ENCODE results near the gene NRIP1. TPM values are rescaled to one million over a fixed set of nuclear protein-coding genes. Genes with fewer than 3 reads are reported as not detected.

Gene NRIP1
- total and polyA plus RNA-seq, 4 experiments from 2014 or later, result 17.4 to 24.5 (median 22.1) TPM

DNA sequence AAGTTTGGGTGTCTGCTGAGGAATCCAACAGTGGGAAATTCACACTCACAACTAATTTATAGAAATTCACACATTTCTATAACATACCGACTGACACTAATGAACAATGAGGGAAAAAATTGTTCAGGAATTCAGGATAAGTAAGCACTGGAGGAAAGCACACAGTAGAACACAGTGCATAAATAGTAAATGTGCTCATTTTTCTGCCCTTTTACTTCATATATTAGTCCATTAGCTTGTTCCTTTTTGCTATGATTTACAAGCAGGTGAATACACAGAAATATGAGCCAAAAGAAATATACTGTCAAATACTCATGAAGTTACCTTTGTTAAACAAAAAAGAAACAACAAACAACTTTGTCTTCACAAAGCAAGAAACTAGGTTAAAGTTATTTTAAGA, 11.3 kb downstream of the NRIP1 start:
- intact Hi-C loops (cut with micrococcal nuclease), result no loop called here
- CTCF ChIA-PET (ENCODE audit: partially characterized antibody), result no interaction called here
- Mint-ChIP-seq H3K27ac (no peak overlapping the region), H3K36me3 (no peaks in the 10 kb centered on the region), H3K27me3 (no peaks in the 10 kb centered on the region), H3K4me1 (peaks cover 20 to 72% (median 51%) of the 10 kb centered on the region in 4 donors), H3K4me3 (peak overlapping the region in 1 of 8 donors; percentile 9), H3K9me3 (no peaks in the 10 kb centered on the region)
- H3K9me3 ChIP-seq (ENCODE audit: control insufficient read depth in 1 of 2, low read length in 2 of 2), result no peaks in the 10 kb centered on the region
- no peaks in the 10 kb centered on the region for H3K36me3 ChIP-seq (ENCODE audit: insufficient read depth, low read length)
- H3K27me3 ChIP-seq (ENCODE audit: insufficient read depth, low read length), result no peaks in the 10 kb centered on the region
- no peak overlapping the region for H3K27ac ChIP-seq (ENCODE audit: low read depth, low read length)
- POLR2A ChIA-PET (ENCODE audit: partially characterized antibody), result no interaction called here
- DNase-seq, result no peak
- no peak overlapping the region for H3K4me3 ChIP-seq (ENCODE audit: low read length in 2 of 2)
- peaks cover 46% of the 10 kb centered on the region for H3K4me1 ChIP-seq (ENCODE audit: insufficient read depth, low read length)

DNA sequence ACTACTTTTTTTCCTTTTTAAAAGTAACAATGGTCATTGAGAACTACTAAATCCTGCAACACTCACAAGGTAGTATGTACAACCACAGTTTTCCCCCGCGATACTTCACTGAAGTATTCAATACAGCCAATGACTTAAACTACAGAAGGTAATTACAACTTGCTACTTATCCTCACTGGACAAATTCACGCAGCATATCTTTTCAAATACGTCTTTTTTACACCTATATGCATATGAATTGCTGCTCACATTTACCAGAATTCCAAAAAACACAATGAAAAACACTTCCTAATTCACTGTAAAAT, 12.4 kb downstream of the NRIP1 start:
- no peaks in the 10 kb centered on the region for H3K36me3 Mint-ChIP-seq
- H3K9me3 Mint-ChIP-seq, result peaks cover 0 to 2% (median 0%) of the 10 kb centered on the region in 8 donors
- peak overlapping the region in 7 of 8 donors; percentile 4 to 74 (median 58) for H3K4me3 Mint-ChIP-seq
- peaks cover 39% of the 10 kb centered on the region for H3K4me1 ChIP-seq (ENCODE audit: insufficient read depth, low read length)
- H3K9me3 ChIP-seq (ENCODE audit: control insufficient read depth in 1 of 2, low read length in 2 of 2), result no peaks in the 10 kb centered on the region
- CTCF ChIA-PET (ENCODE audit: partially characterized antibody), result no interaction called here
- H3K27ac ChIP-seq (ENCODE audit: low read depth, low read length), result no peak overlapping the region
- intact Hi-C loops (cut with micrococcal nuclease), result no loop called here
- DNase-seq, result no peak
- no peaks in the 10 kb centered on the region for H3K36me3 ChIP-seq (ENCODE audit: insufficient read depth, low read length)
- no peak overlapping the region for H3K4me3 ChIP-seq (ENCODE audit: low read length in 2 of 2)
- H3K27ac Mint-ChIP-seq, result peak overlapping the region in 4 of 7 donors; percentile 8 to 63 (median 26)
- POLR2A ChIA-PET (ENCODE audit: partially characterized antibody), result no interaction called here
- H3K27me3 ChIP-seq (ENCODE audit: insufficient read depth, low read length), result no peaks in the 10 kb centered on the region
- peaks cover 18 to 63% (median 48%) of the 10 kb centered on the region in 4 donors for H3K4me1 Mint-ChIP-seq
- H3K27me3 Mint-ChIP-seq, result no peaks in the 10 kb centered on the region

DNA sequence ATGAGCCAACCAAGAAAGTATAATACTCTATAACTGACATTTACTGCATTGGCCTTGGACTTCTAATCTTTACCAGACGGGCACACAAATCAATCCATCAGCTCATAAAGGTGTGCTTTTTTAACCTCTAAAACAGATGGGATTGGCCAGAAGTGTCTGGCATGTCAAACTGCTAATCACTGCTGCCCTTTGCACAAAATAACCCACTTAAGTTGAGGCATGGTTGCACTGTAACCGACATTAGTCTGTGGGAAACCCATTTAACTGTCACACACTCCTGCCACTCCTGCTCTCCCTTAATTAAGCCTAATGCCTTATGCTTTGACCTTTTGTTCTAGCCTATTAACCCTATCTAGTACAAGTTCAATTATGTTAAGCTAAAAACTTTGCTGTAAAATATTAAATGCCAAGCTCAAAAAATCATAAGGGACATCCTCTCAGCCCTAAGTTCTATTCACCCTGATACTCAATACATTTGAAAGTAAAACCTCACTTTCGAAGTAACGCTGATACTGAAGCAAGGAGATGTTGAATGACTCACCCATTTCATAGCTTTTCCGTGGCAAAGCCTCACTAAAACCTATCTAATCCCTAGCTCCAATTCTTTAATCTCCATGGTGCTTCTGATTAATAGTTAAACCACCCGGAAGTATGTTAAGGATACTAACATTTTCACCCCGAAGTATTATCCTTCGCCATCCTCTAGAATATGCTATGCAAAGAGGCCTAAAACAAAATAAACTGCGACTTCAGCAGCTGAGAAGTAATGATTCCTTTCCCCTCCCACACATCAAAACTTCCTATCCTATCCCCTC, 12.9 kb downstream of the NRIP1 start:
- no peaks in the 10 kb centered on the region for H3K36me3 ChIP-seq (ENCODE audit: insufficient read depth, low read length)
- H3K4me1 ChIP-seq (ENCODE audit: insufficient read depth, low read length), result peaks cover 34% of the 10 kb centered on the region
- no peak for DNase-seq
- Mint-ChIP-seq H3K4me1 (peaks cover 17 to 57% (median 44%) of the 10 kb centered on the region in 4 donors), H3K9me3 (peaks cover 0 to 2% (median 0%) of the 10 kb centered on the region in 8 donors), H3K27me3 (no peaks in the 10 kb centered on the region), H3K36me3 (no peaks in the 10 kb centered on the region), H3K27ac (peak overlapping the region in 6 of 7 donors; percentile 6 to 63 (median 25)), H3K4me3 (peak overlapping the region; percentile 2 to 74 (median 58))
- intact Hi-C loops (cut with micrococcal nuclease), result no loop called here
- no peak overlapping the region for H3K27ac ChIP-seq (ENCODE audit: low read depth, low read length)
- H3K27me3 ChIP-seq (ENCODE audit: insufficient read depth, low read length), result no peaks in the 10 kb centered on the region
- ChIA-PET POLR2A (ENCODE audit: partially characterized antibody) (no interaction called here), CTCF (ENCODE audit: partially characterized antibody) (interaction anchor here (0.8 kb wide), 1 partner anchor 432 kb away, joined by 3 read pairs; no protein-coding TSS in a partner anchor)
- H3K4me3 ChIP-seq (ENCODE audit: low read length in 2 of 2), result no peak overlapping the region
- H3K9me3 ChIP-seq (ENCODE audit: control insufficient read depth in 1 of 2, low read length in 2 of 2), result no peaks in the 10 kb centered on the region

DNA sequence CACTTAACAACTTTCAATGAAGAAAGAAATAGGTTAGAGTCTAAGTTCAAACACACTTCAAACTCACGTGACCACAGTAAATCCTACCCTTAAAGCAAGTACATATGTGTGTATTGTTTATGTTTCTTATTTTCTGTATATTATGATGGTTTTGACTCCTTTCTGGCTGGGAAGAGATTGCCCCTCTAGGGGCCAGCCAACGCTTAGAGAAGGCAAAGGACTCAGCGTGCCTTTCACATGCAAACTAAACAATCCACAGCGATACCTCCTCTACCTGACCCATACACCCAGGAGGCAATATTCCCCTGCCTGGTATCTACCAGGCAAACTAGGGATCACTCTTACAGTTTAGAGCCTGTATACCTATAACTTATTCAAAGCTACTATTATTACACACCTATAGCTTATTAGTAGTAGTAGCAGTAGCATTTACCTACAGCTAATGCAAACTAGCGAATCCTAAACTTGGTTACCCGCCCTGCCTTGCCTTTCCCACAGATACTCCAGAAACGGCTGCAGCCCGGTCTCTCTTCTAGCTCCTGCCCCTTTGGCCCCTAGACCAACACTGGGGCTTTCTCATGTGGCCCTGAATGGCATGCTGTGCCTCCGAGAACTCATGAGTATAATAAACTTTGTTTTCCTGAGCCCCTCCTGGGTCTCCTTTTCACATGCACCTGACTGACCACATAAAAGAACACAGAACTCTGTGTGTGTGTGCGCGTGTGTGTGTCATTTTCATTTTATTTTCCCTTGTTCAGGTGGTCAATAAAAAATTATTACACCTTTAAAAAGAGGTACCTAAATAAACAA, 14.0 kb downstream of the NRIP1 start:
- H3K9me3 Mint-ChIP-seq, result peaks cover 0 to 2% (median 0%) of the 10 kb centered on the region in 8 donors
- H3K27me3 Mint-ChIP-seq, result no peaks in the 10 kb centered on the region
- no peak for DNase-seq
- Histone ChIP-seq H3K27me3 (ENCODE audit: insufficient read depth, low read length) (no peaks in the 10 kb centered on the region), H3K36me3 (ENCODE audit: insufficient read depth, low read length) (no peaks in the 10 kb centered on the region), H3K27ac (ENCODE audit: low read depth, low read length) (no peak overlapping the region), H3K4me1 (ENCODE audit: insufficient read depth, low read length) (peaks cover 31% of the 10 kb centered on the region), H3K4me3 (ENCODE audit: low read length in 2 of 2) (no peak overlapping the region), H3K9me3 (ENCODE audit: control insufficient read depth in 1 of 2, low read length in 2 of 2) (no peaks in the 10 kb centered on the region)
- peaks cover 17 to 54% (median 43%) of the 10 kb centered on the region in 4 donors for H3K4me1 Mint-ChIP-seq
- POLR2A ChIA-PET (ENCODE audit: partially characterized antibody), result no interaction called here
- H3K36me3 Mint-ChIP-seq, result peaks cover 0 to 4% of the 10 kb centered on the region in 2 donors
- H3K4me3 Mint-ChIP-seq, result peak overlapping the region in 5 of 8 donors; percentile 18 to 51 (median 35)
- H3K27ac Mint-ChIP-seq, result peak overlapping the region in 3 of 7 donors; percentile 5 to 78 (median 16)
- intact Hi-C loops (cut with micrococcal nuclease), result no loop called here
- CTCF ChIA-PET (ENCODE audit: partially characterized antibody), result interaction anchor here (1.0 to 1.5 kb wide), 2 partner anchors 37 to 502 kb away, joined by 3 read pairs; no protein-coding TSS in a partner anchor

DNA sequence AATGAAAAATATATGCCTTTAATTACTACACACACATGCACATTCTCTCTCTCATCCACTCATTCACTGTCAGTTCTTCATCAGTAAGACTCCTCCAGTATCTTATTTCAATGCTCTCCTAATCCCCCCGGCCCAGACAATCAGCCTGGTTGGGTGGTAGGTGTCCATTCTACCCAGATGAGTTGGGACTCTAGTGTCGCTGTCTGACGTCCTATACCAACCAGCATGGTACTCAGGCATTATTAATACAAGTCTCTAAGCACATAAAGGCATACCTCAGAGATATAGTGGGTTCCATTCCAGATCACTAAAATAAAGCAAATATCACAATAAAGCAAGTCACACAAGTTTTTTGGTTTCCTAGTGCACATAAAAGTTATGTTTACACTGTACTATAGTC, 19.8 kb downstream of the NRIP1 start:
- intact Hi-C loops (cut with micrococcal nuclease), result no loop called here
- CTCF ChIA-PET (ENCODE audit: partially characterized antibody), result no interaction called here
- no peak overlapping the region for H3K4me3 Mint-ChIP-seq
- no peak overlapping the region for H3K27ac Mint-ChIP-seq
- H3K4me1 Mint-ChIP-seq, result peaks cover 2 to 13% (median 7%) of the 10 kb centered on the region in 4 donors
- Histone ChIP-seq H3K36me3 (ENCODE audit: insufficient read depth, low read length) (no peaks in the 10 kb centered on the region), H3K4me3 (ENCODE audit: low read length in 2 of 2) (no peak overlapping the region), H3K27me3 (ENCODE audit: insufficient read depth, low read length) (no peaks in the 10 kb centered on the region), H3K27ac (ENCODE audit: low read depth, low read length) (no peak overlapping the region), H3K9me3 (ENCODE audit: control insufficient read depth in 1 of 2, low read length in 2 of 2) (no peaks in the 10 kb centered on the region), H3K4me1 (ENCODE audit: insufficient read depth, low read length) (no peaks in the 10 kb centered on the region)
- H3K9me3 Mint-ChIP-seq, result peaks cover 0 to 7% (median 0%) of the 10 kb centered on the region in 8 donors
- H3K36me3 Mint-ChIP-seq, result peaks cover 10 to 15% of the 10 kb centered on the region in 2 donors
- H3K27me3 Mint-ChIP-seq, result no peaks in the 10 kb centered on the region
- POLR2A ChIA-PET (ENCODE audit: partially characterized antibody), result no interaction called here
- DNase-seq, result no peak

DNA sequence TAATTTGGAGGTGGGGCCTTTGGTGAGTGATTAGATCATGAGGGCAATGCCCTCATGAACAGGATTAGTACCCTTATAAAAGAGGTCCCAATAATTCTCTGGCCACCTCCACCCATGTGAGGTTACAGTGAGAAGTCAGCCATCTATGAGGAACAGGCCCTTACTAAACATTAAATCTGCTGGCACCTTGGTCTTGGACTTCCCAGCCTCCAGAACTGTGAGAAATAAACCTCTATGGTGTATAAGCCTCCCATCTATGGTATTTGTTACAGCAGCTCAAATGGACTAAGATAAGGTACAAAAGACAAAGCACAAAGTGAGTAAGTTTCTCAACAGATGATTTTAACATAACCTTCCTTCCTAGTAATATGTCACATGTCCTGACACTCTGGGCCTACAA, 22.3 kb downstream of the NRIP1 start:
- Mint-ChIP-seq H3K4me3 (no peak overlapping the region), H3K27me3 (no peaks in the 10 kb centered on the region), H3K9me3 (peaks cover 0 to 5% (median 0%) of the 10 kb centered on the region in 8 donors), H3K27ac (no peak overlapping the region), H3K4me1 (peaks cover 0 to 15% (median 10%) of the 10 kb centered on the region in 4 donors), H3K36me3 (peaks cover 11 to 18% of the 10 kb centered on the region in 2 donors)
- Histone ChIP-seq H3K36me3 (ENCODE audit: insufficient read depth, low read length) (no peaks in the 10 kb centered on the region), H3K27me3 (ENCODE audit: insufficient read depth, low read length) (no peaks in the 10 kb centered on the region), H3K9me3 (ENCODE audit: control insufficient read depth in 1 of 2, low read length in 2 of 2) (no peaks in the 10 kb centered on the region), H3K4me1 (ENCODE audit: insufficient read depth, low read length) (no peaks in the 10 kb centered on the region), H3K4me3 (ENCODE audit: low read length in 2 of 2) (no peak overlapping the region), H3K27ac (ENCODE audit: low read depth, low read length) (no peak overlapping the region)
- ChIA-PET CTCF (ENCODE audit: partially characterized antibody) (no interaction called here), POLR2A (ENCODE audit: partially characterized antibody) (no interaction called here)
- intact Hi-C loops (cut with micrococcal nuclease), result no loop called here
- no peak for DNase-seq

DNA sequence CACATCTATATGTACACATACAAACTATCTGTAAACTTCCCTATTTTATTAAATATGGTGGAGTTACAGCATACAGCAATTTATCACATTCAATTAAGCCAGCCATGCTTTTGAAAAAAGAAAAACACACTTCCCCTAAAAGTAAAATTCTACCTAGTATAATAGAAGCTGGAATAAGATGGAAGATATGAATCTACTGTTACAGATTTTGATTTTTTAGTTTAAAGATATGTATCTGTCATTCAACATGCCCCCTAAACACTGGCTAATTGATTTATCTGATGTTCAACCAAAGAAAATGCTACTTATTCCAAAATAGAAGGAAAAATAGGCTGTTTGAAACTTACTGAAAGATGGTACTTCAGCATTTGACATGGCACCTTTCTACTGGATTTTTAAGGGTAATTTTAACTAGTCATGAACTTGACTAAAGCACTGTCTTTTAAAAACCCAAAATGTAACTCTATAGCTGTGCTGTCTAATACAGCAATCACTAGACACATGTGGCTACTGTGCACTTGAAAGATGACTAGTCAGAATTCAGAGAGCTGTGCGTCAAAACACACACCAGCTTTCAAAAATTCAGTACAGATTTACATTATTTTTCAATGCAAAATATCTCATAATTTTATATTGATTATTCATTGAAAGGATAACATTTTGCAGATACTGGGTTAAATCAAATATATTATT, 25.0 kb downstream of the NRIP1 start:
- H3K4me3 ChIP-seq (ENCODE audit: low read length in 2 of 2), result no peak overlapping the region
- peaks cover 0 to 5% (median 0%) of the 10 kb centered on the region in 8 donors for H3K9me3 Mint-ChIP-seq
- intact Hi-C loops (cut with micrococcal nuclease), result no loop called here
- peaks cover 0 to 16% (median 11%) of the 10 kb centered on the region in 4 donors for H3K4me1 Mint-ChIP-seq
- no peaks in the 10 kb centered on the region for H3K27me3 Mint-ChIP-seq
- no peaks in the 10 kb centered on the region for H3K27me3 ChIP-seq (ENCODE audit: insufficient read depth, low read length)
- H3K27ac Mint-ChIP-seq, result peak overlapping the region in 1 of 7 donors; percentile 7
- ChIA-PET POLR2A (ENCODE audit: partially characterized antibody) (no interaction called here), CTCF (ENCODE audit: partially characterized antibody) (no interaction called here)
- no peaks in the 10 kb centered on the region for H3K9me3 ChIP-seq (ENCODE audit: control insufficient read depth in 1 of 2, low read length in 2 of 2)
- no peaks in the 10 kb centered on the region for H3K36me3 ChIP-seq (ENCODE audit: insufficient read depth, low read length)
- no peak overlapping the region for H3K27ac ChIP-seq (ENCODE audit: low read depth, low read length)
- H3K4me3 Mint-ChIP-seq, result no peak overlapping the region
- no peak for DNase-seq
- H3K4me1 ChIP-seq (ENCODE audit: insufficient read depth, low read length), result peaks cover 3% of the 10 kb centered on the region
- H3K36me3 Mint-ChIP-seq, result peaks cover 11 to 13% of the 10 kb centered on the region in 2 donors
